Activated gamma-delta T cell treated with anti-CD3 and anti-CD28 coated beads, Interleukin-2, amount 50 U/mL, for 16 hours (primary cell): ENCODE results near the gene NF1.
"Not testable (repeated sequence)": the region's sequence is repeated elsewhere in the genome, so short reads cannot be mapped to it uniquely, and the experiment has no call there.

Experiments used
- DNase-seq: peaks from one replicate; pipeline ENCODE4 v3.0.0-alpha.2; 2020; ENCODE audit warnings: low read depth

Gene NF1

GRCh38 chr17:31296142-31296541, 201.4 kb downstream of the NF1 start:
- DNase-seq = no peak

- no peak for DNase-seq
Observed at GRCh38 chr17:31297090-31297489, 202.3 kb downstream of the NF1 start, which contains the start of gene OMG. Gene OMG (minus strand): TSS chr17:31297239. CDS start chr17:31296331, 908 bp downstream.

GRCh38 chr17:31299624-31300023, 204.8 kb downstream of the NF1 start:
- DNase-seq = no peak

- DNase-seq = no peak
Observed at GRCh38 chr17:31307640-31308039, 212.9 kb downstream of the NF1 start.

GRCh38 chr17:31308372-31309334, 213.9 kb downstream of the NF1 start:
- no peak for DNase-seq

- no peak for DNase-seq
Observed at GRCh38 chr17:31309556-31309955, 214.8 kb downstream of the NF1 start.

GRCh38 chr17:31310260-31310659, 215.5 kb downstream of the NF1 start:
- peak; percentile 42 for DNase-seq

- DNase-seq = no peak
Observed at GRCh38 chr17:31310886-31311285, 216.1 kb downstream of the NF1 start.

- no peak for DNase-seq
Observed at GRCh38 chr17:31311526-31311925, 216.7 kb downstream of the NF1 start.

- not testable (repeated sequence) for DNase-seq
Observed at GRCh38 chr17:31312223-31312622, 217.4 kb downstream of the NF1 start.

- DNase-seq = no peak
Observed at GRCh38 chr17:31313982-31314781, 219.4 kb downstream of the NF1 start, which contains the start of gene EVI2B. Gene EVI2B (minus strand): TSS chr17:31314054. CDS start chr17:31305609, 8,445 bp downstream.

- no peak for DNase-seq
Observed at GRCh38 chr17:31314782-31315100, 220.0 kb downstream of the NF1 start.

- peak; percentile 28 for DNase-seq
Observed at GRCh38 chr17:31318298-31318801, 223.6 kb downstream of the NF1 start.

- no peak for DNase-seq
Observed at GRCh38 chr17:31318851-31319661, 224.3 kb downstream of the NF1 start.

- DNase-seq = no peak
Observed at GRCh38 chr17:31320241-31320640, 225.5 kb downstream of the NF1 start.

- DNase-seq = no peak
Observed at GRCh38 chr17:31320791-31321190, 226.0 kb downstream of the NF1 start.

GRCh38 chr17:31321481-31321880, 226.7 kb downstream of the NF1 start, which contains the start of gene EVI2A:
Gene EVI2A (minus strand): TSS chr17:31321622. CDS start chr17:31319013, 2,609 bp downstream.
- peak; percentile 65 for DNase-seq

GRCh38 chr17:31321966-31322365, 227.2 kb downstream of the NF1 start:
- DNase-seq = no peak

- no peak for DNase-seq
Observed at GRCh38 chr17:31323551-31323950, 228.8 kb downstream of the NF1 start.

GRCh38 chr17:31327534-31328159, 232.9 kb downstream of the NF1 start:
- no peak for DNase-seq

- no peak for DNase-seq
Observed at GRCh38 chr17:31328160-31328535, 233.4 kb downstream of the NF1 start.
